GM12801 (cell line): ENCODE measurements around the gene FIBP.

ENCODE experiments used
- CTCF ChIP-seq: IDR thresholded peaks from one replicate; pipeline ENCODE4 v1.5.1; 2011; ENCODE audit warnings: control low read depth; ENCODE audit not compliant: insufficient read length; ENCODE audit errors: extremely low read depth

FIBP gene

GRCh38 chr11:65864706-65865471, 23.4 kb downstream of the FIBP start:
- TF ChIP-seq CTCF, result no peak

- no peak for TF ChIP-seq CTCF
Observed at GRCh38 chr11:65863889-65864705, 24.2 kb downstream of the FIBP start.

- no peak for TF ChIP-seq CTCF
Observed at GRCh38 chr11:65862941-65863888, 25.1 kb downstream of the FIBP start.

GRCh38 chr11:65862191-65862735, 26.0 kb downstream of the FIBP start:
- no peak for TF ChIP-seq CTCF

- no peak for TF ChIP-seq CTCF
Observed at GRCh38 chr11:65861533-65862183, 26.6 kb downstream of the FIBP start.

GRCh38 chr11:65861165-65861505, 27.1 kb downstream of the FIBP start:
- TF ChIP-seq CTCF, result no peak
